Dermis microvascular lymphatic vessel endothelial cell (primary cell): ENCODE results near the gene PPP1R7. TPM values are rescaled to one million over a fixed set of nuclear protein-coding genes. Genes with fewer than 3 reads are reported as not detected.

Source experiments
- DNase-seq, 2 donors: peaks; one replicate each; pipeline versions ENCODE4 v3.0.0 to v3.0.0-alpha.2; 2010; ENCODE audit warnings: low read depth in 2 of 2
- total RNA-seq: library from RNA; depleted of rRNA; stranded (reverse); fragments of >200 nt; gene quantifications from 2 replicates; pipeline ENCODE4 v1.2.1, GENCODE V29; 2014

Gene PPP1R7
- total RNA-seq, 1 donor from 2014 or later: 50.5 TPM

- DNase-seq: peak in 1 of 2 donors; percentile 29
These were observed 11.5 kb downstream of the PPP1R7 start for GRCh38 chr2:241161646-241162281.

- no peak for DNase-seq
These were observed 13.4 kb downstream of the PPP1R7 start for GRCh38 chr2:241163601-241164118.

- no peak for DNase-seq
These were observed 18.1 kb downstream of the PPP1R7 start for GRCh38 chr2:241168366-241168765.

- DNase-seq: no peak
These were observed 23.3 kb downstream of the PPP1R7 start for GRCh38 chr2:241173557-241173956.

DNA sequence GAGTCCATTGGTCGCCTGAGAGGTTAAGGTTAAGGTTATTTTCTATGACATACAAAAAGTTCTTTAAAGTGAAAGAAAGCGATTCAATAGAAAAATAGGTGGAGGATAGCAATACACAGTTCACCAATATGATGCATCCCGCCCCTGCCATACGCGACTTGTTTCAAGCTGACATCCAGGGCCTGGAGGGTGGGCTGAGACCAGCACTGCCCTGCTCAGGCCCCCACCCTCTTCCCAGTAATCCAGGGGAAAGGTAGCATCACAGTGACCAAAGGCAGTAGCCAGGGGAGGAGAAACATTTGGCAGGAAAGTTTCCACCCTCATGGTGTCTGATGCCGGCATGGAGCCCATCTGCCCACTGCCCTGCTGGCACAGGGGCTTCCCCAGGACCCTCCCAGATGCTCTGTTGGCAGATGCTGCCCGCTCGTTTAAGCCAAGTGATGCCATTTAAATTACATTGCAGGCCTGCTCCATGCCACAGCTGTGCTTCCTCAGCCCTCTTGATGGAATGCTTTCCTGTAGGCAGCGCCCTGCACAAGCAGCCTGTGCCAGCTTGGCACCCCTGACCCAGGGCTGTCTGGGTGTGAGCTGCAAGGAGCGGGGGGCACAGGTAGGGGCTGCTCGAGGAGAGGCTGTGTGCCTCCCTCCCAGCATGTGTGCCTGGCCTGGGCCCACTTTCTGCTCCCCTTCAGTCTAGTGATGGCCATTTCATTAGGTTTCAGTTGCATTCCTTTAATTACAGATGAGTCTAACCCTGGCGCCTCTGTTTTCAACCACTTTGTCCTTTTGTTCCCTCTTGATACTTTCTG is 27.5 kb downstream of the PPP1R7 start:
- no peak for DNase-seq

DNA sequence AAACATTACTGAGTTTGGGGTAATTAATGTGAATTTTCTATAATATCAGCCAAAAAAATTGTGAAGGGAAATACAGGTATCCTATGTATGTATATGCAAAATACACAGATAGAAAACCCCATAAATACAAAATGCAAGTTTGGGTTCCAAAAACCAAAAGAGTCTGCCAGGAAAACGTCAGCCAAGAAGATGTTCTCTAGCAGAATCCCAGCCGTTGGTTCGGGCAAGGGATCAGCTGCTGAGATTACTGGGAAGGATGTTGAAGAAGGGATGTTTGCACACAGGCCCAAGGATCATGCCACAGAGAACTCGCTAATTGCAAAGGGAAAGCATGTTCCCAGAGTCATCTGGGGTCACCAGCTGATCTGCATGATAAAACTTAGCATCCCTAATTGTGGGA is 28.7 kb downstream of the PPP1R7 start:
- DNase-seq: no peak

DNA sequence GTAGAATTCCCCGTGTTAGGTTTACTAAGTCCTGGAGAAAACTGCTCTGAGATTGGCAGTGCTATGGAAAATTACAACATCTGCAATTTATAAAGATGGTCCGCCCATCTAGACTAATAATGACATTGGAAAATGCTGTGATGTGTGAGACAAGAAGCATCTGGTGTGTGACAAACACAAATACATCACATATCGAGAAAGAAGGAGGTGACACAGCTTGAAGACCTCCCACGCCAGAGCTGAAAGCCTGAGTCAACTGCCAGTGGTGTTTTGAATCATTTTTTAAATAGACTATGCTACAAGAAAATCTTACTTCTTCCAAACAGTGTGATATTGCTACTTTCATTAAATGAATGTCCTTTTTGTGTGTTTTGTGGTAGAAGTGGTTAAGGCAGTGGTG is 29.6 kb downstream of the PPP1R7 start:
- DNase-seq: no peak

GRCh38 chr2:241180495-241180894 is 30.2 kb downstream of the PPP1R7 start:
- no peak for DNase-seq

DNA sequence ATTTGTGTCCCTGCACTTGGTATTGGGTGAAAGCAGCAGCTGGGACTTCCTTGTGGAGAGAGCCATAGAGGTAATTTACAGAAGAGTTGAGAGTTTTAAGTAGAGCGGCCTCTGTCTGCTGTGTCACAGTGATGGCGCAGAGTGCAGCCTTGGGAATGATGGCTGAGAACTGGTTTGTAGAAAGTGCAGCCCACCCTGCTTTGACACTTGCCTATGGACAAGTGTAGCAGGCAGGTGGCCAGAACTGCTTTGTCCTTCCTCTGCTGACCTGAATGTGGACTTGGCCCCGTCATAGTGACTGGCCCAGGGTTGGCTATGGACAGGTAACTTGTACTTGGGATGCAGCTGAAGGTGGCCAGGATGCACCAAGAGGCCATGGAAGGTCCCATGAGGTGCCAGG is 31.9 kb downstream of the PPP1R7 start:
- DNase-seq: no peak

GRCh38 chr2:241182531-241183133 is 32.4 kb downstream of the PPP1R7 start:
- no peak for DNase-seq

DNA sequence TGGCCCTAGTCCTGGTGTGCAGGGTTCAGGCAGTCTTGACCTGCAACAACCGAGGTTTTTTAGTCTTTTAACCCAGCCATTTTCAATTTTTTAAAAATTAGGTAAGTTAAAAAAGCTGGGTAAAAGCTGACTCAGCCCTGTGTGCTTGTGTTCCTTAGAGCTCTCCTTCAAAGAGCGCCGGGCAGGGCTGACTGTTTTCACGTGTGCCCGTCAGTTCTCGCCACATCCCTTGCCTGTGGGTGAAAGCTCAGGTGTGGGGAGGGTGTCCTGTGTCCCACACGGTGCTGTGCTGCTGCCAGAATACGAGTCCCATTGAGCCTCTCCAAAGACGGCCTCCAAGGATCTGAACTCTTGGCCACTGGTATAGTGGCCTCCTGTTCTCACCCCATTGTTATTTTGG is 33.0 kb downstream of the PPP1R7 start:
- no peak for DNase-seq

- DNase-seq: no peak
These were observed 34.6 kb downstream of the PPP1R7 start for GRCh38 chr2:241184901-241185300.

GRCh38 chr2:241185961-241186360 is 35.7 kb downstream of the PPP1R7 start:
- peak; percentile 10 to 26 for DNase-seq

DNA sequence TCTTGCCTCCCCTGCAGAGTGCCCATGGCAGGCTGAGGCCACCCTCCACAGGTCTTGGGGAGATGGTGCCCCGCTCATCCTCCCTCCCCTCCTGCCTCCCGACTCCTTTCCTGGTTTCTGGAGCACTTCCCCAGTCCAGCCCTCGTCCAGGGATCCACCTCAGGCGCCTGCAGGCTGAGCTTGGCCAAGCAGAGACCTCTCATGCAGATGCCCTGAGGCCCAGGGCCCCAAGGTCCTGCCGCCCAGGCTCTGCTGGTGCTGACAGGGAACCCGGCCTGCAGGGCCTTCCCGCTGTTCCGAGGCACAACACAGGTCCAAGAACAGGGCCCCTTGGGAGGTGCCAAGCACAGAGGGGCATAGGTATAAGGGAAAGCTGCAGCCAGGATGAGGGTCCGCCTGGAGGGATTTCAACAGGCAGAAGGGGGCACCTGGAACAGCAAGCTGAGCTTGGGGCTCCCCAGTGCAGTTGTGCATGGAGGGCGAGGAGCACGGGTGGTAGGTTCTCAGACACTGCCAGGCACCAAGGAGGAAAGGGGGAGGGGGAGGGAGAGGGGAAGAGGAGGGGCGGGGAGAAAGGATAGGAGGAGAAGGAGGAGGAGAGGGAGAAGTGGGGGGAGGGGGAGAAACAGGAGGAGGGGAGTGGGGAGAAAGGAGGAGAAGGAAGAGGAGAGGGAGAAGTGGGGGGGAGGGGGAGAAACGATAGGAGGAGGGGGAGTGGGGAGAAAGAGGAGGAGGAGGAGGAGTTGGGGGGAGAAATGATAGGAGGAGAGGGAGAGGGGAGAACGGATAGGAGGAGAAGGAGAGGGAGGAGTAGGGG is 37.0 kb downstream of the PPP1R7 start:
- no peak for DNase-seq

- no peak for DNase-seq
These were observed 37.6 kb downstream of the PPP1R7 start for GRCh38 chr2:241187918-241188234.

- DNase-seq: no peak
These were observed 38.3 kb downstream of the PPP1R7 start, which contains the start of gene ANO7 for GRCh38 chr2:241188361-241189092. ANO7 (plus strand) TSS chr2:241188677; CDS start chr2:241190064, 1,387 bp downstream.

- no peak for DNase-seq
These were observed 39.0 kb downstream of the PPP1R7 start for GRCh38 chr2:241189093-241189855.

GRCh38 chr2:241189856-241190201 is 39.6 kb downstream of the PPP1R7 start:
- no peak for DNase-seq

- no peak for DNase-seq
These were observed 40.2 kb downstream of the PPP1R7 start for GRCh38 chr2:241190291-241190981.

- no peak for DNase-seq
These were observed 40.8 kb downstream of the PPP1R7 start for GRCh38 chr2:241191081-241191480.
